ENCODE data around the gene MAST1.

GRCh38 chr19:12806242-12807081 lies 31.9 kb upstream of the MAST1 start, which contains the start of gene RNASEH2A:
- TF ChIP-seq POLR2A (IDR thresholded peaks at IDR 0.05) (peak in 1 of 4 donors; percentile 53), CTCF (IDR thresholded peaks at IDR 0.05) (peak in 2 of 6 experiments; percentile 23 to 26)

Measured in upper lobe of left lung (tissue), 4 donors.